HepG2 (cell line): ENCODE data around the gene TMEM132D. TPM values are rescaled to one million over a fixed set of nuclear protein-coding genes. Genes with fewer than 3 reads are reported as not detected.

Source experiments
- ATAC-seq: fragments of 200-7000 bp; cut with Tn5 transposase; 3 replicates; pipeline ENCODE4 v1.9.1; 2020; ENCODE audit warnings: mild to moderate bottlenecking, moderate library complexity
- BruUV-seq: library from RNA; stranded (reverse); fragments of 400-500 nt; replicated peaks from 2 replicates; lab custom pipeline; 2021; lab: Mats Ljungman, UMichigan
- CTCF ChIA-PET: fragments of 300-600 bp; formaldehyde crosslinking; extraction: SDS; loops from one replicate; lab custom pipeline; 2021; ENCODE audit warnings: low total read pairs, inconsistent platforms, low intra/inter-chr PET ratio; lab: Yijun Ruan, JAX
- POLR2A ChIA-PET: fragments of 350-600 bp; sonication (Branson Sonifier 250); formaldehyde crosslinking; loops from one replicate; lab custom pipeline; 2020; ENCODE audit warnings: antibody characterized with exemption, inconsistent platforms; lab: Yijun Ruan, JAX
- DNase-seq: peaks from one replicate; pipeline ENCODE4 v3.0.0-alpha.2; 2015; ENCODE audit warnings: low spot score
- FAIRE-seq: peaks from 3 replicates; lab custom pipeline; 2011; peaks lifted over from hg19 to GRCh38; lab: Jason Lieb, UNC
- H2AFZ ChIP-seq: one replicate; pipeline ENCODE4 v1.6.1; 2011; ENCODE audit warnings: low read length, inconsistent platforms
- H3K27ac ChIP-seq: fragments of 300-600 bp; 3 replicates; pipeline ENCODE4 v1.8.0; 2011; ENCODE audit warnings: mixed run types, mild to moderate bottlenecking, mixed read lengths, low read length, inconsistent platforms; ENCODE audit not compliant: insufficient read depth; ENCODE audit errors: extremely low read length
- H3K27me3 ChIP-seq, 2 experiments: fragments of 200-600 bp in 1 of 2; 2 replicates in 1 of 2; 3 replicates in 1 of 2; pipeline versions ENCODE4 v1.6.0 to v1.8.0; 2011; ENCODE audit warnings: low read length in 2 of 2, mild to moderate bottlenecking in 2 of 2, moderate library complexity in 2 of 2, inconsistent platforms in 1 of 2; ENCODE audit not compliant: insufficient read depth in 2 of 2, control insufficient read depth in 1 of 2
- H3K36me3 ChIP-seq, 2 experiments: fragments of 200-600 bp in 1 of 2; replicated peaks in 1 of 2; 2 replicates in 1 of 2; 3 replicates in 1 of 2; pipeline versions ENCODE4 v1.5.1 to v1.8.0; 2011; ENCODE audit warnings: low read length in 2 of 2, inconsistent platforms in 1 of 2; ENCODE audit not compliant: insufficient read depth in 2 of 2, control insufficient read depth in 1 of 2
- H3K4me1 ChIP-seq: 2 replicates; pipeline ENCODE4 v1.5.1; 2012; ENCODE audit warnings: low read length, inconsistent platforms; ENCODE audit not compliant: insufficient read depth
- H3K4me2 ChIP-seq: 2 replicates; pipeline ENCODE4 v1.6.0; 2011; ENCODE audit warnings: low read depth, low read length, inconsistent platforms
- H3K4me3 ChIP-seq, 3 experiments: fragments of 200-600 bp in 1 of 3; sonication (generic), shearing (Covaris generic) in 1 of 3; replicated peaks in 1 of 3; 2 replicates each; pipeline ENCODE4 v1.5.1; 2011 to 2016; ENCODE audit warnings: low read length in 3 of 3, inconsistent platforms in 2 of 3, low read depth in 2 of 3, mild to moderate bottlenecking in 2 of 3, control low read depth in 1 of 3, mixed read lengths in 1 of 3; ENCODE audit not compliant: insufficient read depth in 1 of 3
- H3K79me2 ChIP-seq: one replicate; pipeline ENCODE4 v1.6.1; 2011; ENCODE audit warnings: low read length, inconsistent platforms; ENCODE audit not compliant: insufficient read depth
- H3K9ac ChIP-seq: 2 replicates; pipeline ENCODE4 v1.6.0; 2011; ENCODE audit warnings: mild to moderate bottlenecking, low read depth, low read length, inconsistent platforms; ENCODE audit not compliant: insufficient read depth
- H3K9me3 ChIP-seq: 2 replicates; pipeline ENCODE4 v1.5.1; 2012; ENCODE audit warnings: mild to moderate bottlenecking, low read length
- H4K20me1 ChIP-seq: 2 replicates; pipeline ENCODE4 v1.6.0; 2011; ENCODE audit warnings: inconsistent platforms, mild to moderate bottlenecking, low read length, moderate library complexity; ENCODE audit not compliant: insufficient read depth
- THAP11 ChIP-seq: IDR thresholded peaks from 2 replicates; pipeline ENCODE4 v1.6.1; 2016; ENCODE audit warnings: missing biosample characterization, missing genetic modification reagents
- ZFP62 ChIP-seq: sonication (generic); formaldehyde crosslinking; IDR thresholded peaks from 2 replicates; pipeline ENCODE4 v1.4.0; 2020; ENCODE audit warnings: missing genetic modification reagents
- ZKSCAN1 ChIP-seq: fragments of 150-350 bp; IDR thresholded peaks from 2 replicates; pipeline ENCODE4 v1.6.1; 2014; ENCODE audit warnings: low read length
- ZNF205 ChIP-seq: IDR thresholded peaks from 2 replicates; pipeline ENCODE4 v1.6.1; 2018; ENCODE audit warnings: missing biosample characterization, missing genetic modification reagents
- ZNF337 ChIP-seq: sonication (generic); formaldehyde crosslinking; IDR thresholded peaks from 2 replicates; pipeline ENCODE4 v1.5.1; 2020; ENCODE audit warnings: missing genetic modification reagents, low read depth, mild to moderate bottlenecking, borderline replicate concordance
- WGBS: methylation state at CpG from one replicate; pipeline ENCODE4 v1.1.6; 2017; ENCODE audit warnings: low lambda C conversion rate; 5-methylcytosine and 5-hydroxymethylcytosine counted together
- in situ Hi-C: cut with HindIII; loops from 2 replicates; pipeline ENCODE4 v1.10.0; 2017; ENCODE audit warnings: low pct_unique_long_range_greater_than_20kb; ENCODE audit not compliant: extremely low pct_ligation_motif_present
- intact Hi-C: fragments of 100-400 bp; cut with micrococcal nuclease; formaldehyde crosslinking; loops from one replicate; pipeline ENCODE4 v1.10.0; 2022; ENCODE audit not compliant: unreplicated experiment
- polyA plus RNA-seq, 8 experiments: library from polyadenylated mRNA; depleted of rRNA in 3 of 8; stranded (reverse) in 7 of 8; unstranded in 1 of 8; fragments of >200 nt; fragmentation: Illumina TruSeq in 4 of 8; extraction: Trizol in 4 of 8; gene quantifications; 2 replicates each; pipeline versions ENCODE4 v1.2.1 to v1.2.3, GENCODE V29; 2011 to 2016; ENCODE audit warnings: low read depth in 4 of 8, missing spikeins in 1 of 8, mixed read lengths in 1 of 8; ENCODE audit not compliant: insufficient read depth in 1 of 8
- total RNA-seq, 5 experiments: library from RNA; depleted of rRNA; stranded (reverse); fragments of >200 nt; fragmentation: Illumina TruSeq; extraction: Trizol; gene quantifications; 2 replicates each; pipeline ENCODE4 v1.2.3, GENCODE V29; 2016; ENCODE audit warnings: low read depth in 1 of 5
- TF ChIP-seq, protein P1 (sequence below): sonication (generic); formaldehyde crosslinking; conservative IDR thresholded peaks from 2 replicates; pipeline ENCODE4 v1.4.0; 2020; ENCODE audit warnings: missing genetic modification reagents
- TF ChIP-seq, protein P2 (sequence below): sonication (generic); formaldehyde crosslinking; IDR thresholded peaks from 2 replicates; pipeline ENCODE4 v1.5.0; 2020; ENCODE audit warnings: mild to moderate bottlenecking, missing genetic modification reagents

TMEM132D gene
- total and polyA plus RNA-seq, 2 of the 13 experiments (the other 11 are each of a cell fraction or from before 2014, with no cell fraction given): not detected

- TF ChIP-seq ZNF205 (CRISPR knock-in tag) (no peak), ZKSCAN1 (no peak), THAP11 (no peak)
Observed at GRCh38 chr12:129331356-129332085, 572.3 kb downstream of the TMEM132D start (continued).

GRCh38 chr12:129328235-129328634, 575.6 kb downstream of the TMEM132D start:
- no peaks in the 10 kb centered on the region for H3K79me2 ChIP-seq
- H3K27ac ChIP-seq: no peak overlapping the region
- intact Hi-C loops: no loop called here
- ChIA-PET POLR2A (no interaction called here), CTCF (no interaction called here)
- no peaks in the 10 kb centered on the region for H3K36me3 ChIP-seq
- in situ Hi-C loops: no loop called here
- ATAC-seq (no peak), FAIRE-seq (no peak), DNase-seq (no peak)
- no peaks in the 10 kb centered on the region for H3K9me3 ChIP-seq
- no peak overlapping the region for H3K4me3 ChIP-seq
- no peak overlapping the region for H3K9ac ChIP-seq
- BruUV-seq: no TSS peak
- no peaks in the 10 kb centered on the region for H3K4me1 ChIP-seq
- H4K20me1 ChIP-seq: no peaks in the 10 kb centered on the region
- no peaks in the 10 kb centered on the region; a peak in 1 of 5 replicates for H3K27me3 ChIP-seq
- WGBS: 50% methylated on average over 4 of the region's 4 CpGs
- no peak for TF ChIP-seq ZFP62 (CRISPR knock-in tag)
- TF ChIP-seq, protein P1, sequence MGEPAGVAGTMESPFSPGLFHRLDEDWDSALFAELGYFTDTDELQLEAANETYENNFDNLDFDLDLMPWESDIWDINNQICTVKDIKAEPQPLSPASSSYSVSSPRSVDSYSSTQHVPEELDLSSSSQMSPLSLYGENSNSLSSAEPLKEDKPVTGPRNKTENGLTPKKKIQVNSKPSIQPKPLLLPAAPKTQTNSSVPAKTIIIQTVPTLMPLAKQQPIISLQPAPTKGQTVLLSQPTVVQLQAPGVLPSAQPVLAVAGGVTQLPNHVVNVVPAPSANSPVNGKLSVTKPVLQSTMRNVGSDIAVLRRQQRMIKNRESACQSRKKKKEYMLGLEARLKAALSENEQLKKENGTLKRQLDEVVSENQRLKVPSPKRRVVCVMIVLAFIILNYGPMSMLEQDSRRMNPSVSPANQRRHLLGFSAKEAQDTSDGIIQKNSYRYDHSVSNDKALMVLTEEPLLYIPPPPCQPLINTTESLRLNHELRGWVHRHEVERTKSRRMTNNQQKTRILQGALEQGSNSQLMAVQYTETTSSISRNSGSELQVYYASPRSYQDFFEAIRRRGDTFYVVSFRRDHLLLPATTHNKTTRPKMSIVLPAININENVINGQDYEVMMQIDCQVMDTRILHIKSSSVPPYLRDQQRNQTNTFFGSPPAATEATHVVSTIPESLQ (CRISPR knock-in tag): no peak
- TF ChIP-seq, protein P2, sequence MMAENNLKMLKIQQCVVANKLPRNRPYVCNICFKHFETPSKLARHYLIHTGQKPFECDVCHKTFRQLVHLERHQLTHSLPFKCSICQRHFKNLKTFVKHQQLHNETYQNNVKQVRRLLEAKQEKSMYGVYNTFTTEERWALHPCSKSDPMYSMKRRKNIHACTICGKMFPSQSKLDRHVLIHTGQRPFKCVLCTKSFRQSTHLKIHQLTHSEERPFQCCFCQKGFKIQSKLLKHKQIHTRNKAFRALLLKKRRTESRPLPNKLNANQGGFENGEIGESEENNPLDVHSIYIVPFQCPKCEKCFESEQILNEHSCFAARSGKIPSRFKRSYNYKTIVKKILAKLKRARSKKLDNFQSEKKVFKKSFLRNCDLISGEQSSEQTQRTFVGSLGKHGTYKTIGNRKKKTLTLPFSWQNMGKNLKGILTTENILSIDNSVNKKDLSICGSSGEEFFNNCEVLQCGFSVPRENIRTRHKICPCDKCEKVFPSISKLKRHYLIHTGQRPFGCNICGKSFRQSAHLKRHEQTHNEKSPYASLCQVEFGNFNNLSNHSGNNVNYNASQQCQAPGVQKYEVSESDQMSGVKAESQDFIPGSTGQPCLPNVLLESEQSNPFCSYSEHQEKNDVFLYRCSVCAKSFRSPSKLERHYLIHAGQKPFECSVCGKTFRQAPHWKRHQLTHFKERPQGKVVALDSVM (CRISPR knock-in tag): no peak
- no peak for TF ChIP-seq ZNF337 (CRISPR knock-in tag)
- no peak overlapping the region for H3K4me2 ChIP-seq
- H2AFZ ChIP-seq: no peak overlapping the region
